ENCODE data around the gene TBCC.
"Not testable (repeated sequence)": the region's sequence is repeated elsewhere in the genome, so short reads cannot be mapped to it uniquely, and the experiment has no call there.

TBCC gene

GRCh38 chr6:42781546-42781795 is 35.6 kb upstream of the TBCC start:
- Mint-ChIP-seq H3K27ac (peak overlapping the region; percentile 93), H3K4me3 (peak overlapping the region; percentile 85), H3K27me3 (no peaks in the 10 kb centered on the region), H3K9me3 (no peaks in the 10 kb centered on the region), H3K4me1 (ENCODE audit: low read depth) (peaks cover 42% of the 10 kb centered on the region), H3K36me3 (ENCODE audit: low read depth) (peaks cover 13% of the 10 kb centered on the region)

- Mint-ChIP-seq H3K9me3 (no peaks in the 10 kb centered on the region), H3K4me3 (no peak overlapping the region), H3K27me3 (no peaks in the 10 kb centered on the region), H3K4me1 (ENCODE audit: low read depth) (peaks cover 60% of the 10 kb centered on the region), H3K27ac (no peak overlapping the region), H3K36me3 (ENCODE audit: low read depth) (peaks cover 7% of the 10 kb centered on the region)
Measured at GRCh38 chr6:42779521-42779920, 33.6 kb upstream of the TBCC start.

GRCh38 chr6:42778122-42778521 is 32.2 kb upstream of the TBCC start:
- no peaks in the 10 kb centered on the region for H3K36me3 Mint-ChIP-seq (ENCODE audit: low read depth)
- H3K4me3 Mint-ChIP-seq: no peak overlapping the region
- no peak overlapping the region for H3K27ac Mint-ChIP-seq
- peaks cover 72% of the 10 kb centered on the region for H3K4me1 Mint-ChIP-seq (ENCODE audit: low read depth)
- no peaks in the 10 kb centered on the region for H3K9me3 Mint-ChIP-seq
- no peaks in the 10 kb centered on the region for H3K27me3 Mint-ChIP-seq

- H3K27ac Mint-ChIP-seq: peak overlapping the region; percentile 74
- H3K36me3 Mint-ChIP-seq (ENCODE audit: low read depth): no peaks in the 10 kb centered on the region
- peaks cover 78% of the 10 kb centered on the region for H3K4me1 Mint-ChIP-seq (ENCODE audit: low read depth)
- H3K27me3 Mint-ChIP-seq: no peaks in the 10 kb centered on the region
- H3K4me3 Mint-ChIP-seq: peak overlapping the region; percentile 12
- H3K9me3 Mint-ChIP-seq: no peaks in the 10 kb centered on the region
Measured at GRCh38 chr6:42777126-42777822, 31.4 kb upstream of the TBCC start.

GRCh38 chr6:42774821-42775487 is 29.1 kb upstream of the TBCC start:
- H3K36me3 Mint-ChIP-seq (ENCODE audit: low read depth); H3K9me3 Mint-ChIP-seq; H3K27me3 Mint-ChIP-seq: not testable (repeated sequence)
- peak overlapping the region; percentile 79 for H3K4me3 Mint-ChIP-seq
- H3K27ac Mint-ChIP-seq: peak overlapping the region; percentile 97
- peaks cover 87% of the 10 kb centered on the region for H3K4me1 Mint-ChIP-seq (ENCODE audit: low read depth)

- Mint-ChIP-seq H3K27me3 (no peaks in the 10 kb centered on the region), H3K27ac (peak overlapping the region; percentile 97), H3K9me3 (no peaks in the 10 kb centered on the region), H3K36me3 (ENCODE audit: low read depth) (peaks cover 5% of the 10 kb centered on the region), H3K4me1 (ENCODE audit: low read depth) (peaks cover 85% of the 10 kb centered on the region), H3K4me3 (peak overlapping the region; percentile 79)
Measured at GRCh38 chr6:42774201-42774600, 28.3 kb upstream of the TBCC start.

GRCh38 chr6:42771741-42772100 is 25.8 kb upstream of the TBCC start:
- H3K4me1 Mint-ChIP-seq (ENCODE audit: low read depth): peaks cover 71% of the 10 kb centered on the region
- H3K27me3 Mint-ChIP-seq: no peaks in the 10 kb centered on the region
- no peaks in the 10 kb centered on the region for H3K9me3 Mint-ChIP-seq
- H3K4me3 Mint-ChIP-seq: peak overlapping the region; percentile 69
- peak overlapping the region; percentile 96 for H3K27ac Mint-ChIP-seq
- H3K36me3 Mint-ChIP-seq (ENCODE audit: low read depth): peaks cover 5% of the 10 kb centered on the region

GRCh38 chr6:42769836-42770235 is 23.9 kb upstream of the TBCC start:
- H3K9me3 Mint-ChIP-seq: no peaks in the 10 kb centered on the region
- peaks cover 11% of the 10 kb centered on the region for H3K36me3 Mint-ChIP-seq (ENCODE audit: low read depth)
- H3K4me3 Mint-ChIP-seq: no peak overlapping the region
- H3K27ac Mint-ChIP-seq: no peak overlapping the region
- H3K27me3 Mint-ChIP-seq: no peaks in the 10 kb centered on the region
- peaks cover 57% of the 10 kb centered on the region for H3K4me1 Mint-ChIP-seq (ENCODE audit: low read depth)

- Mint-ChIP-seq H3K27me3 (no peaks in the 10 kb centered on the region), H3K4me3 (no peak overlapping the region), H3K27ac (no peak overlapping the region)
Measured at GRCh38 chr6:42769051-42769450, 23.1 kb upstream of the TBCC start.

GRCh38 chr6:42766163-42766670 is 20.3 kb upstream of the TBCC start:
- Mint-ChIP-seq H3K4me3 (no peak overlapping the region), H3K4me1 (ENCODE audit: low read depth) (peaks cover 26% of the 10 kb centered on the region)

More at GRCh38 chr6:42769051-42769450, 23.1 kb upstream of the TBCC start:
- Mint-ChIP-seq H3K36me3 (ENCODE audit: low read depth) (peaks cover 11% of the 10 kb centered on the region), H3K9me3 (no peaks in the 10 kb centered on the region), H3K4me1 (ENCODE audit: low read depth) (peaks cover 49% of the 10 kb centered on the region)

GRCh38 chr6:42764911-42765648 is 19.2 kb upstream of the TBCC start:
- no peak overlapping the region for H3K27ac Mint-ChIP-seq

More at GRCh38 chr6:42766163-42766670, 20.3 kb upstream of the TBCC start:
- Mint-ChIP-seq H3K9me3 (no peaks in the 10 kb centered on the region), H3K27ac (no peak overlapping the region), H3K27me3 (no peaks in the 10 kb centered on the region), H3K36me3 (ENCODE audit: low read depth) (peaks cover 11% of the 10 kb centered on the region)

GRCh38 chr6:42762950-42763349 is 17.0 kb upstream of the TBCC start:
- Mint-ChIP-seq H3K4me3 (no peak overlapping the region), H3K27ac (no peak overlapping the region), H3K36me3 (ENCODE audit: low read depth) (peaks cover 17% of the 10 kb centered on the region), H3K27me3 (no peaks in the 10 kb centered on the region), H3K9me3 (no peaks in the 10 kb centered on the region), H3K4me1 (ENCODE audit: low read depth) (peaks cover 9% of the 10 kb centered on the region)

More at GRCh38 chr6:42764911-42765648, 19.2 kb upstream of the TBCC start:
- Mint-ChIP-seq H3K36me3 (ENCODE audit: low read depth) (peaks cover 11% of the 10 kb centered on the region), H3K4me1 (ENCODE audit: low read depth) (peaks cover 16% of the 10 kb centered on the region), H3K4me3 (no peak overlapping the region), H3K27me3 (no peaks in the 10 kb centered on the region), H3K9me3 (no peaks in the 10 kb centered on the region)

GRCh38 chr6:42762426-42762859 is 16.5 kb upstream of the TBCC start:
- peaks cover 22% of the 10 kb centered on the region for H3K36me3 Mint-ChIP-seq (ENCODE audit: low read depth)

GRCh38 chr6:42761287-42762067 is 15.6 kb upstream of the TBCC start:
- Mint-ChIP-seq H3K9me3 (no peaks in the 10 kb centered on the region), H3K4me3 (no peak overlapping the region), H3K36me3 (ENCODE audit: low read depth) (peaks cover 22% of the 10 kb centered on the region), H3K4me1 (ENCODE audit: low read depth) (peaks cover 4% of the 10 kb centered on the region), H3K27ac (no peak overlapping the region), H3K27me3 (no peaks in the 10 kb centered on the region)

More at GRCh38 chr6:42762426-42762859, 16.5 kb upstream of the TBCC start:
- no peaks in the 10 kb centered on the region for H3K9me3 Mint-ChIP-seq
- no peak overlapping the region for H3K4me3 Mint-ChIP-seq
- no peak overlapping the region for H3K27ac Mint-ChIP-seq
- peaks cover 6% of the 10 kb centered on the region for H3K4me1 Mint-ChIP-seq (ENCODE audit: low read depth)
- H3K27me3 Mint-ChIP-seq: no peaks in the 10 kb centered on the region
